WTC11 (cell line): Measurements from ENCODE around the gene TBC1D12.

Experiments used
- CREM ChIP-seq: sonication (generic); formaldehyde crosslinking; IDR thresholded peaks from 2 replicates; pipeline ENCODE4 v1.8.1; 2022; ENCODE audit warnings: mild to moderate bottlenecking, missing genetic modification reagents, moderate library complexity
- FOXJ3 ChIP-seq: sonication (generic); formaldehyde crosslinking; IDR thresholded peaks from 2 replicates; pipeline ENCODE4 v1.9.0; 2021; ENCODE audit warnings: missing genetic modification reagents, mild to moderate bottlenecking, borderline replicate concordance
- HMGA2 ChIP-seq: fragments of 250-450 bp; sonication (Bioruptor Pico); IDR thresholded peaks from 2 replicates; pipeline ENCODE4 v1.4.0; 2021; ENCODE audit warnings: mild to moderate bottlenecking, moderate library complexity
- KAT7 ChIP-seq: sonication (generic); formaldehyde crosslinking; IDR thresholded peaks from 2 replicates; pipeline ENCODE4 v1.8.1; 2023; ENCODE audit warnings: missing genetic modification reagents, mild to moderate bottlenecking, borderline replicate concordance
- ZNF219 ChIP-seq: sonication (generic); formaldehyde crosslinking; IDR thresholded peaks from 2 replicates; pipeline ENCODE4 v1.8.0; 2023; ENCODE audit warnings: missing genetic modification reagents, mild to moderate bottlenecking, borderline replicate concordance
- ZNF416 ChIP-seq: fragments of 250-450 bp; sonication (Bioruptor Pico); IDR thresholded peaks from 2 replicates; pipeline ENCODE4 v1.9.0; 2021; ENCODE audit warnings: mild to moderate bottlenecking, inconsistent platforms
- TF ChIP-seq, protein P1 (sequence below): fragments of 200-600 bp; IDR thresholded peaks from 2 replicates; pipeline ENCODE4 v1.8.0; 2022; ENCODE audit warnings: antibody characterized with exemption
- TF ChIP-seq, protein P2 (sequence below): sonication (generic); formaldehyde crosslinking; IDR thresholded peaks from 2 replicates; pipeline ENCODE4 v1.8.1; 2022; ENCODE audit warnings: mild to moderate bottlenecking, missing genetic modification reagents, moderate library complexity, borderline replicate concordance
- TF ChIP-seq, protein P3 (sequence below): sonication (generic); formaldehyde crosslinking; IDR thresholded peaks from 2 replicates; pipeline ENCODE4 v1.8.0; 2022; ENCODE audit warnings: missing genetic modification reagents

DNA sequence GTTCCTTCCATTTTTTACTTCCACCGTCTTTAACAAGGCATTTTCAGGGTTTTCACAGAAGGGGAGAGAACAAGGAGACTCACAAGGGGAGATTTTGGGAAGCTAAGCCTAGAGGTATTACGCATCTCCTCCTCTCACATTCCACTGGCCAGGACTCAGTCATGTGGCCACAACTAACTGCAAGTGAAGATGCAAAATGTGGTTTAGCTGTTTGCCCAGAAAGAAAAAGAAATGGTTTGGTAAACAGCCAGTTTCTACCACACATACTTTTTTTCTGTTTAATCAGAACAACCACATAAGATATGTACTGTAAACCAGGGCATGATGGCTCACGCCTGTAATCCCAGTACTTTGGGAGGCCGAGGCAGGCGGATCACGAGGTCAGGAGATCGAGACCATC is 121.8 kb downstream of the TBC1D12 start:
- no peak for TF ChIP-seq HMGA2 (CRISPR knock-in tag)
- TF ChIP-seq, protein P1, sequence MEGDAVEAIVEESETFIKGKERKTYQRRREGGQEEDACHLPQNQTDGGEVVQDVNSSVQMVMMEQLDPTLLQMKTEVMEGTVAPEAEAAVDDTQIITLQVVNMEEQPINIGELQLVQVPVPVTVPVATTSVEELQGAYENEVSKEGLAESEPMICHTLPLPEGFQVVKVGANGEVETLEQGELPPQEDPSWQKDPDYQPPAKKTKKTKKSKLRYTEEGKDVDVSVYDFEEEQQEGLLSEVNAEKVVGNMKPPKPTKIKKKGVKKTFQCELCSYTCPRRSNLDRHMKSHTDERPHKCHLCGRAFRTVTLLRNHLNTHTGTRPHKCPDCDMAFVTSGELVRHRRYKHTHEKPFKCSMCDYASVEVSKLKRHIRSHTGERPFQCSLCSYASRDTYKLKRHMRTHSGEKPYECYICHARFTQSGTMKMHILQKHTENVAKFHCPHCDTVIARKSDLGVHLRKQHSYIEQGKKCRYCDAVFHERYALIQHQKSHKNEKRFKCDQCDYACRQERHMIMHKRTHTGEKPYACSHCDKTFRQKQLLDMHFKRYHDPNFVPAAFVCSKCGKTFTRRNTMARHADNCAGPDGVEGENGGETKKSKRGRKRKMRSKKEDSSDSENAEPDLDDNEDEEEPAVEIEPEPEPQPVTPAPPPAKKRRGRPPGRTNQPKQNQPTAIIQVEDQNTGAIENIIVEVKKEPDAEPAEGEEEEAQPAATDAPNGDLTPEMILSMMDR, result no peak
- TF ChIP-seq, protein P2, sequence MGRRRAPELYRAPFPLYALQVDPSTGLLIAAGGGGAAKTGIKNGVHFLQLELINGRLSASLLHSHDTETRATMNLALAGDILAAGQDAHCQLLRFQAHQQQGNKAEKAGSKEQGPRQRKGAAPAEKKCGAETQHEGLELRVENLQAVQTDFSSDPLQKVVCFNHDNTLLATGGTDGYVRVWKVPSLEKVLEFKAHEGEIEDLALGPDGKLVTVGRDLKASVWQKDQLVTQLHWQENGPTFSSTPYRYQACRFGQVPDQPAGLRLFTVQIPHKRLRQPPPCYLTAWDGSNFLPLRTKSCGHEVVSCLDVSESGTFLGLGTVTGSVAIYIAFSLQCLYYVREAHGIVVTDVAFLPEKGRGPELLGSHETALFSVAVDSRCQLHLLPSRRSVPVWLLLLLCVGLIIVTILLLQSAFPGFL (CRISPR knock-in tag), result no peak
- no peak for TF ChIP-seq CREM (CRISPR knock-in tag)
- no peak for TF ChIP-seq FOXJ3
- TF ChIP-seq ZNF219, result no peak
- no peak for TF ChIP-seq KAT7
- TF ChIP-seq, protein P3, sequence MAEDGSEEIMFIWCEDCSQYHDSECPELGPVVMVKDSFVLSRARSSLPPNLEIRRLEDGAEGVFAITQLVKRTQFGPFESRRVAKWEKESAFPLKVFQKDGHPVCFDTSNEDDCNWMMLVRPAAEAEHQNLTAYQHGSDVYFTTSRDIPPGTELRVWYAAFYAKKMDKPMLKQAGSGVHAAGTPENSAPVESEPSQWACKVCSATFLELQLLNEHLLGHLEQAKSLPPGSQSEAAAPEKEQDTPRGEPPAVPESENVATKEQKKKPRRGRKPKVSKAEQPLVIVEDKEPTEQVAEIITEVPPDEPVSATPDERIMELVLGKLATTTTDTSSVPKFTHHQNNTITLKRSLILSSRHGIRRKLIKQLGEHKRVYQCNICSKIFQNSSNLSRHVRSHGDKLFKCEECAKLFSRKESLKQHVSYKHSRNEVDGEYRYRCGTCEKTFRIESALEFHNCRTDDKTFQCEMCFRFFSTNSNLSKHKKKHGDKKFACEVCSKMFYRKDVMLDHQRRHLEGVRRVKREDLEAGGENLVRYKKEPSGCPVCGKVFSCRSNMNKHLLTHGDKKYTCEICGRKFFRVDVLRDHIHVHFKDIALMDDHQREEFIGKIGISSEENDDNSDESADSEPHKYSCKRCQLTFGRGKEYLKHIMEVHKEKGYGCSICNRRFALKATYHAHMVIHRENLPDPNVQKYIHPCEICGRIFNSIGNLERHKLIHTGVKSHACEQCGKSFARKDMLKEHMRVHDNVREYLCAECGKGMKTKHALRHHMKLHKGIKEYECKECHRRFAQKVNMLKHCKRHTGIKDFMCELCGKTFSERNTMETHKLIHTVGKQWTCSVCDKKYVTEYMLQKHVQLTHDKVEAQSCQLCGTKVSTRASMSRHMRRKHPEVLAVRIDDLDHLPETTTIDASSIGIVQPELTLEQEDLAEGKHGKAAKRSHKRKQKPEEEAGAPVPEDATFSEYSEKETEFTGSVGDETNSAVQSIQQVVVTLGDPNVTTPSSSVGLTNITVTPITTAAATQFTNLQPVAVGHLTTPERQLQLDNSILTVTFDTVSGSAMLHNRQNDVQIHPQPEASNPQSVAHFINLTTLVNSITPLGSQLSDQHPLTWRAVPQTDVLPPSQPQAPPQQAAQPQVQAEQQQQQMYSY (CRISPR knock-in tag), result no peak
- TF ChIP-seq ZNF416 (CRISPR knock-in tag), result no peak
